GM12892 (cell line): ENCODE data around the gene MORC2.

Experiments
- POLR2A ChIP-seq: IDR thresholded peaks from 2 replicates; pipeline ENCODE4 v1.6.1; 2011; ENCODE audit warnings: low read depth, low read length, control low read depth
- POLR2AphosphoS5 ChIP-seq: IDR thresholded peaks from 2 replicates; pipeline ENCODE4 v1.6.1; 2011; ENCODE audit warnings: low read depth, low read length, control low read depth
- TAF1 ChIP-seq: IDR thresholded peaks from 2 replicates; pipeline ENCODE4 v1.6.1; 2011; ENCODE audit warnings: low read depth, mild to moderate bottlenecking, control low read depth, low read length, borderline replicate concordance

DNA sequence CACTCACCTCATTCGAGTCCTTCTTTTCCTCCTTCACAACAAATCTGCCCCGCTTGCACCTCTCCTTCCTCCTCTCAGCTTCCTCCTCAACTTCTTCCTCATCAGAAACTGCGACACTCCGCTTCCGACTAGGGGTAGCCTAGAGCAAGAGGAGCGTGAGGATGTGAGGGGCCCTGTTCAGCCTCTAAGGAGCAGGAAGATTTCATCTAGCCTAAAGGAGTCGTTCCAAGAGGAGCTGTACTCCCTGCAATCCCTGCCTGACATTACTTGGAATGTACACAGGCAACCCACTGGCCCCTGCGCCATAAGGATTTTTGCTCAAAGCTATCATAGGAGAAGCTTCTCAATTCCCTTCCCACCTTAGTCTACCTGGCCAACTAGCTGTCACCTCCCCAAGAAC lies 34.5 kb downstream of the MORC2 start:
- TF ChIP-seq POLR2AphosphoS5 (no peak), POLR2A (no peak), TAF1 (no peak)
